Testis (tissue), 2 donors: ENCODE measurements around the gene RGS7.

Source experiments
- POLR2A ChIP-seq: fragments of 450-650 bp; IDR thresholded peaks from one replicate; pipeline ENCODE4 v1.6.1; 2017; ENCODE audit warnings: antibody characterized with exemption, mild to moderate bottlenecking, moderate library complexity
- TF ChIP-seq, protein P1 (sequence below), 3 experiments: fragments of 450-650 bp in 2 of 3; fragments of 200-600 bp in 1 of 3; sonication (generic) in 1 of 3; IDR thresholded peaks; one replicate each; pipeline ENCODE4 v1.5.1; 2016 to 2019; ENCODE audit warnings: antibody characterized with exemption in 3 of 3, mild to moderate bottlenecking in 2 of 3, moderate library complexity in 1 of 3

- TF ChIP-seq POLR2A = no peak
- TF ChIP-seq, protein P1, sequence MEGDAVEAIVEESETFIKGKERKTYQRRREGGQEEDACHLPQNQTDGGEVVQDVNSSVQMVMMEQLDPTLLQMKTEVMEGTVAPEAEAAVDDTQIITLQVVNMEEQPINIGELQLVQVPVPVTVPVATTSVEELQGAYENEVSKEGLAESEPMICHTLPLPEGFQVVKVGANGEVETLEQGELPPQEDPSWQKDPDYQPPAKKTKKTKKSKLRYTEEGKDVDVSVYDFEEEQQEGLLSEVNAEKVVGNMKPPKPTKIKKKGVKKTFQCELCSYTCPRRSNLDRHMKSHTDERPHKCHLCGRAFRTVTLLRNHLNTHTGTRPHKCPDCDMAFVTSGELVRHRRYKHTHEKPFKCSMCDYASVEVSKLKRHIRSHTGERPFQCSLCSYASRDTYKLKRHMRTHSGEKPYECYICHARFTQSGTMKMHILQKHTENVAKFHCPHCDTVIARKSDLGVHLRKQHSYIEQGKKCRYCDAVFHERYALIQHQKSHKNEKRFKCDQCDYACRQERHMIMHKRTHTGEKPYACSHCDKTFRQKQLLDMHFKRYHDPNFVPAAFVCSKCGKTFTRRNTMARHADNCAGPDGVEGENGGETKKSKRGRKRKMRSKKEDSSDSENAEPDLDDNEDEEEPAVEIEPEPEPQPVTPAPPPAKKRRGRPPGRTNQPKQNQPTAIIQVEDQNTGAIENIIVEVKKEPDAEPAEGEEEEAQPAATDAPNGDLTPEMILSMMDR (IDR thresholded peaks at IDR 0.05) = no peak
These were observed 4.6 kb downstream of the RGS7 start for GRCh38 chr1:241352401-241352800.
